ENCODE results near the gene CST2. TPM values are rescaled to one million over a fixed set of nuclear protein-coding genes. Genes with fewer than 3 reads are reported as not detected.

The CST2 gene
- total and polyA plus RNA-seq, 2 donors (not counting 3 experiments of a cell fraction or from before 2014, with no cell fraction given), result not detected

GRCh38 chr20:23875606-23876237, 49.2 kb upstream of the CST2 start:
- H3K9me3 ChIP-seq (replicated peaks; ENCODE audit: control insufficient read depth, insufficient read depth, low read length), result no peaks in the 10 kb centered on the region
- H3K27me3 ChIP-seq (ENCODE audit: control insufficient read depth in 2 of 2, insufficient read depth in 2 of 2, low read length in 2 of 2), result peaks cover 0 to 2% of the 10 kb centered on the region in 2 experiments
- H3K9ac ChIP-seq (replicated peaks; ENCODE audit: extremely low read depth, insufficient read depth, low read length), result no peak overlapping the region
- no peak overlapping the region for H3K4me2 ChIP-seq (ENCODE audit: insufficient read depth, low read length)
- no peak for TF ChIP-seq FOS (IDR thresholded peaks at IDR 0.05; ENCODE audit: borderline replicate concordance, insufficient read depth, low read length)
- no peak for TF ChIP-seq MYC (IDR thresholded peaks at IDR 0.05; ENCODE audit: low read depth, low read length)
- TF ChIP-seq EZH2 (IDR thresholded peaks at IDR 0.05; ENCODE audit: borderline replicate concordance, low read depth, low read length, severe bottlenecking), result no peak
- TF ChIP-seq CTCF (IDR thresholded peaks at IDR 0.05; ENCODE audit: extremely low read depth in 1 of 2, insufficient read depth in 1 of 2, low read depth in 1 of 2, low read length in 2 of 2), result no peak
- no peak for TF ChIP-seq GATA2 (IDR thresholded peaks at IDR 0.05; ENCODE audit: insufficient read depth, insufficient read length, low read depth, low read length)
- no peak for TF ChIP-seq JUN (IDR thresholded peaks at IDR 0.05; ENCODE audit: borderline replicate concordance, insufficient read depth, insufficient read length, low read depth)
- TF ChIP-seq POLR2A (IDR thresholded peaks at IDR 0.05; ENCODE audit: low read depth, low read length), result no peak
- TF ChIP-seq MAX (IDR thresholded peaks at IDR 0.05; ENCODE audit: insufficient read depth, insufficient read length), result no peak
- no peak for TF ChIP-seq POLR2AphosphoS5 (IDR thresholded peaks at IDR 0.05; ENCODE audit: insufficient read depth, low read depth, low read length)
- BruUV-seq (replicated peaks), result no TSS peak
- no peaks in the 10 kb centered on the region for H4K20me1 ChIP-seq (replicated peaks; ENCODE audit: control insufficient read depth, extremely low read depth, insufficient read depth, low read length)
- H3K4me1 ChIP-seq (ENCODE audit: control insufficient read depth, extremely low read depth, insufficient read depth, low read length), result no peaks in the 10 kb centered on the region
- H3K27ac ChIP-seq (ENCODE audit: insufficient read depth, low read depth, low read length), result no peak overlapping the region
- FAIRE-seq (no peak), DNase-seq (ENCODE audit: low read depth, low spot score) (no peak)
- H3K79me2 ChIP-seq (ENCODE audit: control insufficient read depth, insufficient read depth, low read length), result no peaks in the 10 kb centered on the region
- no peak overlapping the region for H2AFZ ChIP-seq (ENCODE audit: low read depth, low read length)
- H3K9me1 ChIP-seq (replicated peaks; ENCODE audit: control insufficient read depth, extremely low read depth, insufficient read depth, low read length), result no peaks in the 10 kb centered on the region
- no peaks in the 10 kb centered on the region for H3K36me3 ChIP-seq (ENCODE audit: control insufficient read depth in 2 of 2, extremely low read depth in 1 of 2, insufficient read depth in 2 of 2, low read length in 2 of 2)
- CTCF ChIA-PET, result no interaction called here
- POLR2A ChIA-PET, result no interaction called here
- intact Hi-C loops (cut with micrococcal nuclease) (no loop called here), dilution Hi-C loops (cut with MboI; ENCODE audit: extremely low pct_ligation_motif_present, low sequenced_read_pairs) (no loop called here)
- no peak overlapping the region for H3K4me3 ChIP-seq (replicated peaks in 1 of 3; ENCODE audit: insufficient read depth in 1 of 3, low read depth in 1 of 3, low read length in 3 of 3)

All from endothelial cell of umbilical vein (primary cell).